T-helper 1 cell treated with Interleukin-12 subunit alpha and Interleukin-12 subunit beta and Interleukin-4 antibody, amounts not matched to agents 30 ng/mL and 1 ng/mL, for 36 hours (primary cell): ENCODE data around the gene TGM1. TPM values are rescaled to one million over a fixed set of nuclear protein-coding genes. Genes with fewer than 3 reads are reported as not detected.

Source experiments
- intact Hi-C: fragments of 100-400 bp; cut with micrococcal nuclease; formaldehyde crosslinking; loops from one replicate; pipeline ENCODE4 v1.15.1; 2024
- total RNA-seq: library from RNA; stranded (reverse); gene quantifications from 2 replicates; pipeline ENCODE4 v1.2.3, GENCODE V29; 2022

The TGM1 gene
- total RNA-seq, 1 donor from 2014 or later = 6.4 TPM

DNA sequence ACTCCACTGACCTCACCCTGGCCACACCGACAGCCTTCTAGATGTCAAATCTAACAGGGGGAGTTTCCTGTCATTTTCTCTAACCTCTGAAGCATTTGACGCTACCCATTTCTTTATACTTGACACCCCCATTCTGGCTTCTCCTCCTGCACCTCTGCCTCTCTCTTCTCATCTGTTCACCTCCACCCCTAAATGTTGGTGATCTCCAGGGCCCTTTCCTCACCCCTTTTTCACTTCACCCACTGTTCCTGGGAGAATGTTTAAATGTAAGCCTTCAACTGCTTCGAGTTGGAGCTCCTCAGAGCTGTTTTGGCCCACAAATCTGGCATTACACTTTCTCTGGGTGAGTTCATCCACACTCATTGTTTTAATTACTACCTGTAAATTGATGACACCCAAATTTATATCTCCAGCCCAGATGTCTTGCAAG, 8.9 kb upstream of the TGM1 start:
- intact Hi-C loops = loop anchor here (1.0 to 2.0 kb wide), 12 partner anchors 17 to 170 kb away; partner anchors contain the start of genes DCAF11, GMPR2, MDP1 and NEDD8

DNA sequence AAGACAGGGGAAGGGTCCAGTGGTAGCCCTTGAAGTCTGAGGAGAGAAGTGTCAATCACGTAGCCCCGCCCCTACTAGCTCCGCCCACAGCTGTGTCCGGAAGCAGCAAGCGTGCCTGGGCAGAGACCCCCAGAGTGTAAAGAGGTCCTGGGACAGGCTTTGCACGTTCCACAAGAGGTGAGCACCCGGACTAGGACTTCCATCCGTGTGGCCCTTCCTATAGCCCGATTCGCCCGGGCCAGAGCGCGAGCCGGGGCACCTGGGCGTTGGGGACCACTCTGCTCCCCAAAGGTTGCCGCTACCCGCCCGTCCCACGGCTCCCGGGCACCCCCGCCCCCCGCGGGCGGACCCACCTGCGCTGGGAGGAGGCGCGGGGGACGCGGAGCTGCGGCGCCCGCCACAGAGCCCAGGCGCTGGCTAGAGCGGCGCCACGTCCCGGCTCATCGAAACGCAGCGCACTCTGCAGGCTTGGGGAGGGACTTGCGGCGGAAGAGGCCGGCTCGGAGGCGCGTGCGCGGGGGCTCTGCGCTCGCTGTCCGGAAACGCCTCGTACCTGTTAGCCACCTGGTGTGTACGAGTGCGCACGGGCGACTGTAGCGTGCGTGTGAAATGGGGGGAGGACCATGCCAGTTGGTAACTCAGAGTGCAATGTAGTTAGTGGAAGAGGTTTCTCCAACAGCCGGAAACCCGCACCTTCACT, 8.3 kb upstream of the TGM1 start, which contains the start of gene RABGGTA:
RABGGTA (minus strand) TSS at position 464 of the 700 bp plus-strand sequence. CDS start 482 bp downstream, outside the sequence.
- intact Hi-C loops = loop anchor here (1.0 to 2.0 kb wide), 12 partner anchors 18 to 171 kb away; partner anchors contain the start of genes DCAF11, GMPR2, MDP1 and NEDD8

DNA sequence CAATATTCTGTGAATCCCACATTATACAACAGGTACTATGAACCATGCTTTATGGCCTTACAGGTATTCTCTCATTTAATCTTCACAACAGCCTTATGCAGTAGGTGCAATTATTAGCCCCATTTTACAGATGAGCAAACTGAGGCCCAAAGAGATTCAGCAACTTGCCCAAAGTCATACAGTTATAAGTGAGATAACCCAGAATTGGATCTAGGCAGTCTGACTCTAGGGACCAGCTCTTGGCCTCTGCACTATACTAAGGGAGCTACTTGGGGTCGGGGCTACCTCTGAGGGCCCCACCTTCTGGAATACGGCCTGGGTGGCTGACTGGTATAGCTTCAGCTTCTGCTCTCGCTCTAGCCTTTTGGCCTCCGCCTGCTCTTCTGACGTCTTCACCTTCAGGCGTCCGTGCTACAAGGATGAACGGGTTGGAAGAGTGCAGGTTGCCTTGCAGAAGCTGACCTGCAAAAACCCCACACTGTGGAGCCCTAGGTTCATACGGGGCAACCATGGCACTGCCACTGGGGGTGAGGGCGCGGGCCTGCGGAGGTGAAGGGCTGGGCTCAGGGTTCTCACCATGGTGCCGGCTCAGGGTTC, 7.7 kb upstream of the TGM1 start:
- intact Hi-C loops = loop anchor here (1.0 to 2.0 kb wide), 12 partner anchors 18 to 172 kb away; partner anchors contain the start of genes DCAF11, GMPR2, MDP1 and NEDD8

DNA sequence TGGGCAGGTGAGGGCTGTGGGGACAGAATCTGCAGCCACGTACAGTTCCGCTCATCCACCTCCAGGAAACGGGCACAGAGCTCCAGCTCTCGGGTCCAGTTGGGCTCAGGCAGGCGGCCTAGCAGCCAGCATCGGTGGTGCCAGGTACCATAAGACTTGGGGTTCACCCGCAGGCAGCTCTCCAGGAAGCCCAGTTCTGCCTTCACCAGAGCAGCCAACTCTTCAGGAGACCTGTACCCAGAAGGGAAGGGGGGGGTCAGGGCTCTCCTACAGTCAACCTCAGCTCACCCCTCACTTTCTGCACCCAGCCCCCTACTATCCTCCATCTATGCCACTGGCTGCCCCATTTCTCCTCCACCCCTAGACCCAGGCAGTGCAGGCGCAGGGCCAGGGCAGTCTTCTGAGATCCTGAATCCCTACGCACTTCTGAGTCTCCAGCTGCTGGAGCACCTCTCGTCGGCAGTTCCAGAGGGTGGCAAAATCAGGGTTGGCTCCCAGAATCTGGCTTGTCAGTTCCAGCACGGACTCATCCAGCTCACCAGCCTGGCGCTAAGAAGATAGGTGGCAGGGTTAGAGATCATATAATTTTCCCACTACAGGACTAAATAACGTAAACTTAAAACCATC, 7.0 kb upstream of the TGM1 start:
- intact Hi-C loops = loop anchor here (2.0 kb wide), 1 partner anchor 19 kb away; no protein-coding TSS in a partner anchor

DNA sequence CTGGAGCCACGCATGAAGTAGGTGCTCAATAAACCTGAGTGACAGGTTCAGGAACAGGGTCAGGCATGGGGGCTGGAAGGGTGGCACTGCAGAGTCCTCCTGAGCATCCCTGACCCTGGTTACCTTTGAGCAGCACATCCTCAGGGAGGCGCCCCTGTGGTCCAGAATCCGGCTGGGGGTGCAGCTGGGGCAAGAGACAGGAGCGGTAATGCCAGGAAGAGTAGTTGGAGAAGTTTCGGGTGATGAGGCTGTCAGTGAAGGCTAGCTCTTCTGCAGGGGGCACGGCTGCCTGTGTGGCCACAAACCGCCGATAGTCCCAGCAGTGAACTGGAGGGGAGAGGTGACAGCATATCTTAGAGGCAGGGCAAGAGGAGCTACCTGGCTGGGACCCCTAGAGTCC, 6.4 kb upstream of the TGM1 start:
- intact Hi-C loops = no loop called here

DNA sequence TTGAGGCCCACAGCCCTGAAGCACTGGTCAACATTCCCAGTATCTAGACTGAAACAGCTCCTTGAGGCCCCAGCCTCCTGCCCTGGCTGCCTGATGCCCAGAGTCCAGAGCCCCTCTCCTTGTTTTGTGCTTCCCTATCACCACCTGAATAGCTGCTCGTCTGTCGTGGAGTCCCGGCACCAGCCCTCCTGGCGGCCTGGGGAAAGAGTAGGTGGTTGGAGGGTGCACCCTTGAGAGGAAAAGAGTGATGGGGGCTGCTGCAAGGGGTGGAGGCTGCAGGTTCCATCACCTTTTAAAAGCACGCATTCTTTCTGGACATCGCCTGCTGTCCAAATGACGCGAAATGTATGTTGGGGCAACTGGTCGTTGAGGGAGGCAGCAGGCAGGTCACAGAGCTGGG, 5.2 kb upstream of the TGM1 start:
- intact Hi-C loops = no loop called here

DNA sequence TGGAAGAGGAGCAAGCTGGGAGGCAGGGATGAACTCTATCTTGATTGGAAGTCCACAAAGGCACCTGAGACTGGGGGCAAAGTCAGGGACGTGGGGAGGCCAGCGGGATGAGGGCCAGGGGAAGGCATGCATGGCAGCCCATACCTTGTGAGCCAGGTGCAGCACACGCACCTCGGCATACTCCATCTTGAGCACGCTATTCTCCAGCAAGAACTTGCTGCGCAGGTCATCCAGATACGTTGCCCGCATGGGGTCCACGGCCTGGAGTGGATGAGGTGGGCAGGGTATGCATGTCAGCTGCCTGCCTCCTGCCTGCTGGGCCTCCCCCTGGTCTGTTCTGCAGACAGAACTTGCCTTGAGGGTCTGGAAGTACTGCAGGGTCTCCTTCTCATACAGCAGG, 4.5 kb upstream of the TGM1 start:
- intact Hi-C loops = no loop called here

DNA sequence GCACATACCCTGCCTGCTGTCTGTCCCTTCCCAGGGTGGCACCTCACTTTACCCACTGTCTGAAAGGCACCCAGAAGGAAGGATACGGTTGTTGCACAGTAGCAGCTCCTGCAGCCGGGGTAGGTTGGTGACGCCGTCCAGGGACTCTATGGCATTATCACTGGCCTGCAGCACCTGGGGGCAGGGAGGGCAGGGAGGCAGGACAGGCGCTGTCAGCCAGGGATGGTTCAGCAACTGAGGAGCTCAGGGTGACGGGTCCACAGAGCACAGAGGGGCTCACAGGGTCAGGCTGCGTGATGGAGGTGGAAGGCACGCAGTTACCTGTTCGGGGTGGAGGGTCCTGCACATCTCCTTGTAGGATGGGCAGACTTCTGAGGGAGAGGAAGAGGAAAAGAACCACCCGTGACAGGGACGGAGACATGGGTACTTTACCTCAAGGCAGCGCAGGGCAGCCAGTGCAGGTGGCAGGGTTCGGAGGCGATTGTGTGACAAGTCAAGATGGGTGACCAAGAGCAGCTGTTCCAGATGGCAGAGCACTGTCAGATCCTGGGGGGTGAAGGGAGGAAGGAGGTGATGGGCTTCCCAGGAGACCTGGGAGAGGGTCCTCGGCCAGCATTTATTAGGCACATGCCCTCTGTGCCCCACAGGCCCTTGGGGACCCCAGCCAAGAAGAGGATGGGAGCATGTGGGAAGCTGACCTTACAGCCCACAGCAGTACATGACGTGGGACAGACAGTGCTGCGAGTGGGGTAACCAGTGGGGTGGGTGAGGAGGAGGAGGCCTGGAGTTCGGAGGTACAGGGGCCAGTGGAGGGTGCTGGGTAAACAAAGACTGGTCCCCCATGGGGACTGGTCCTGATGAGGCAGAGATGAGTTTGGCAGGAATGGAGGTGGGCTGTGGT, 3.6 kb upstream of the TGM1 start:
- intact Hi-C loops = no loop called here

DNA sequence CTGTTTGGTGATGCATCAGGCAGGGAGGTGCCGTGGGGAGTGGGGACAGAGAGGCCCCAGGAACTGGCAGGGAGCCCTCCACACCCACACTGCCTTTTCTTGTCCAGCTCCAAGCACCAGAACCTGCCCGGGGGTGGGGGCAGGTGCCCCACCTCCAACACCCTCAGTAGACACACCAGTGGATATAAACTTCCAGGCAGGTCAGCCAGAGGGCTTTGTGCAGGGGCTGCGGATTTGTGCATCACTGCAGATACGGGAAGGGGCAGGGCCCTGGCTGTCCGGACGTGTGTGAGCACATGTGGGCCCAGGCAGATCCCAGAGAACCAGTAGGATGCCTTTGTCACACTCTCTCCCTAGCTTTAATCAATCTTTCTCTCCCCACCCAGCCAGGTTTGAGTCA, 1.3 kb upstream of the TGM1 start:
- intact Hi-C loops = no loop called here

DNA sequence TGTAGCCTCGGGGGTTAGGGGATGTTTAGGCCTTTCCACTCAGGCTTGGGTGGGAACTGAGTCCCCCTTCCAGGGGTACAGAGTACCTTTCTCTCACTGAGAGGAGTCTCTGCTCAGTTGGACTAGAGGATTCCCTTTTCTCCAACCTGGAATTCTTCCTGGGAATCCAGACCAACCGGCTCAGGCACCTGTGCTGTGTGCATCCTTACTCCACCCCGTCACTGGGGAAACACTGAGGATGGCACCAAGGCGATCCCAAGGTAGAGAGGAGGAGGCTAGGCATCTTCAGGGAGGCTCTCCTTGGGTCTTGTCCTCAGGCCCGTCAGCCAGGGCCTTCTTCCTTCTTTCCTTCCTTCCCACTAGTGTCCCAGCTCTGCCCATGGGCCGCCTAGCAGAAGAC, 871 bp upstream of the TGM1 start:
- intact Hi-C loops = no loop called here

DNA sequence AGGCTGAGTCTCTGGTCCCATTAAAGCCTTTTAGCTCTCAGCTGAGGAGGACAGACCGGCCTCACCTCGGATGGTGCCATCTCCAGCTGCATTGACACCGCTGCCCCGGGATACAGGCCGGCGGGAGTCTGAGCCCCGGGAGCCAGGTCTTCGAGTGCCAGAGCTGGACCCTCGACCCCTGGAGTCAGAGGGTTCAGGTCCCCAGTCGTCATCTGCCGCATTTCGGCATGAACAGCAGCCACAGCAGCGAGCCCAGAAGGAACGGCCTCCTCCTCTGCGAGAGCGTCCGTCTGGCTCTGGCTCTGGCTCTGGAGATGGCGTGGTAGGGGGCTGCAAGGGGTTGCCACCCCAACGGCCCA, 1.0 kb downstream of the TGM1 start:
- intact Hi-C loops = no loop called here

DNA sequence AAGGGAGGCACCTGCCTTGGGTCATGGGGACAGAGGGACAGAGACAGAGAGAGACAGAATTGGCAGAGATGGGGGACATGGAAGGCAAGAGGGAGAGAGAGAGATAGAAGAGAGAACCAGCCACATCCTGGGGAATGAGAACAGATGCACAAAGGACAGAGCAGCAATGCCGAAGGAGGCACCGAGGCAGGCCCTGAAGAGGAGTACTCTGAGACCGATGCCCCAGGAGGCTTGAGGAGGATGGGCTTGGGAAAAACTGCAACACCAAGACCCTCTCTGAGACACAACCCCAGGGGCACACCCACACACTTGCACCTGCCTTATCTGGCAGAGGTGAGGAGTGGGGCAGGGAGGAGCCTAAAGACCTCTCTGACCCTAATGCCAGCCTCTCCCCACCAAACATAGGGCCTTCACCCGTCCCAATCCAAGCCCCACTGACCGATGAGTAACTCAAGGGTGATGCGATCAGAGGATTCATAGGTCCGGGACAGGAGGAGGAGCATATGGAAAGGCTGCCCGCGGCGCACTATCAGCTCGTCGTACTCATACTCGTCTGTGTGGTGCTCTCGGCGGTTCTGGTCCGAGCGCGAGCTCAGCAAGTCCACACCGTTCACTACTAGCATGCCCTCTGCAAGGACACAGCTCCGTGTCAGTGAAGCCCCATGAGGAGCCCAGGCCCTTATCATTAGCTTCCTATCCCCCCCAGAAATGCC, 1.6 kb downstream of the TGM1 start:
- intact Hi-C loops = no loop called here

DNA sequence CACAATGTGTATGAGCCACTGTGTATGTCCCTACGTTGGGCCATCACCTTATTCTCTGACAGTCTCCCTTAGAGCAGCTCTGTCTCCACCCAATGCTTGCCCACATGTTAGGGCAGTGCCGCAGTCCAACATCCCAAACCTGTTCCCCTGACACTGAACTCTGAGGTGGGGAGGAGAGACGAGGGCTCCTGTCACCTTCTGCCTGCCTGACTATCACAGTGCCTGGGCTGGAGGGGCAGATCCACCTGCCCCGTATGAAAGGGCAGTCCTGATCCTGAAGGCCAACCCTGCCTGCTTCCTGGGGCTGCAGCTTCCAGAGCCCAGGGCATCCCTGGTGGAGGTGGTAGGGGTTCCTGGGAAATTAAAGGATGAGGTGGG, 2.2 kb downstream of the TGM1 start:
- intact Hi-C loops = no loop called here

DNA sequence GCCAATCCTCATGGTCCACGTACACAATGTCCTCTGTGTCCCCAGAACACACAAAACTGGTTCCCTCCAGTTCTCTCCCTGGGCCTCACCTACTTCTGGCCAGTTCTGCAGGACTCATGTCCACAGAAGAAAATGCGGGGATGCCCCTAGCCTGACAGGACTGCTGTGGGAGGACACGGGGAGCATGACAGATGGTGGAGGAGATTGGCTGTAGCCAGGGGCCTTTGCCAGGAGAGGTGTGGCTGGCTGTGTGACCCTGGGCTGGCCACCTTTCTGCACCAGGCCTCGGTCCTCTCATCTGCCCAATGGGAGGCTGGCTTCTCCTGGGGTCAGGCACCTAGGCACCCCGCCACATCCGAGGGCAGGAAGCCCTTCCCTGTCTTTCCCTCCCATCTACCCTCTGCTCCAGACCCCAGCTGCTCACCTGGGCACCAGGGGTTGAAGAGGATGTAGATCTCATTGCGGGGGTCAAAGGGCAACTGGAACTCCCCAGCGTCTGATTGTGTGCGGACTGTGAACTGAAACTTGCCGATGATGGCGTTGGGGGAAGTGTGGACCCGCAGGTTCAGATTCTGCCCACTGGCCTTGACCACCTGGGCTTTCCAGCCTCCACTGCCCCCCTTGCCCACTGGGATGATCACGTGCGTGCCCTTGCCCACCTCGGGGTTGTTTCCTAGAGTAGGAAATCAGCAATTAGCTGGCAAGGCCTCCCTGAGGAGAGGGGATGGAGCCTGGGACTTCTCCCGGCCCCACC, 2.8 kb downstream of the TGM1 start:
- intact Hi-C loops = no loop called here

DNA sequence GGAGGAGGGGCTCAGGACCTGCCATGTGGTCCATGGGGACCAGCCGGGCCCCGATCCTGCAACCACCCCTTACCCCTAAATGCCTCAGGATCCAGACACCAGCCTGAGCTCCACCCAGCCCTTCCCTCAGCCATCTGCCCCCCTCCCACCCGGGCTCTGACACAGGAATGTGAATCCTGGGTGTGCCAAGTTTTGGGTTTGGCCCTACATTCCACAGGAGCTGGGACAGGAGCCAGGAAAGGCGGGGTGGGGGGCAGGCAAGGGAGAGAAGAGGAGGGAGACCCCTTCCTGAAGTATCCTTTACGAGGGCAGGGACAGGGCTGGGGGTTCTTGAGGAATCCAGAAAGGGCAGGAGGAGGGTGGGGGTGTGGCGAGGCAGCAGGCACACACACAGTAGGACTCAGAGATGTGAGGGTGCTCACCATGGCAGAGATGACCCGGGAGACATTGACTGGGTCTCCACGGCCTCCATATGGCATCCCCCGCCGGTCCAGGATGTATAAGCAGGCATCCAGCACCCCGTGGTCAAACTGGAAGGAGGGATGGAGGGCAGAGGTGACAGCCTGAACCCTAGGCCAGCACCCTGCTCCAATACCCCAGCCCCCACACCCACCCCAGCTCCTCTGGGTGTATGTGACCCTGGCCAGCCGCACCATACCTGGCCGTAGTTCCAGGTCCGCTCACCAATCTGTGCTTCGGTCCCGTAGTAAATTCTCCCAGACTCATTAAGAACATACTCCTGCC, 3.5 kb downstream of the TGM1 start:
- intact Hi-C loops = no loop called here

DNA sequence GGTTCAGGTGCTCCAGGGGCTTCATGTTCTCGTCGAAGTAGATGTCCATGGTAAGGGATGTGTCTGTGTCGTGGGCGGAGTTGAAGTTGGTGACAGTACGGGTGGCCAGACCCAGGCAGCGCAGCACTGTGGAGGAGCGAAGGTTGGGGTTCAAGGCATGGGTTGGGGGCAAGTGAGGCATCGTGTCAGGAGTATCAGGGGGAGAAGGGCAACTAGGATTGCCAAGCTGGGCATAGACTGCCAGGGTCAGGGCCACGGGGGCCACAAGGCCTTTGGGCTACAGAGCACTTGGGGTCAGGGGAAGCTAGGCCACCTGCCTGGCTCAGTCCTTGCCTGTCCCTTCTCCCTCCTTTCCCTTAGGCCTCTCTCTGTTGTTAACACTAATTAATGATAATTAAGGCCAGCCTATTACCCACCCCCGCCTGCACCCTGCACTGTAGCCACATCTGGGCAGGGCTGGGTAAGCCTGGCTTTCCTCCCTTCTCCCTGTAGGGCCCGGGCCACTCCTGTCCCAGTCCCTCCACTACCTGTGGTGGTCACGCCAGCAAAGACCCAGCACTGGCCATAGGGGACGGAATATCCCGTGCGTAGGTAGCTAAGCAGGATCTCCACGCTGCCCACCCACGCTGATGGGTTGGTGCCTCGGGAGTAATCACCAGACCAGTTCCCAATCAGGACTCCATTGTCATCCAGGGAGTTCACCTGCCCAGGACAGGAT, 4.3 kb downstream of the TGM1 start:
- intact Hi-C loops = no loop called here

DNA sequence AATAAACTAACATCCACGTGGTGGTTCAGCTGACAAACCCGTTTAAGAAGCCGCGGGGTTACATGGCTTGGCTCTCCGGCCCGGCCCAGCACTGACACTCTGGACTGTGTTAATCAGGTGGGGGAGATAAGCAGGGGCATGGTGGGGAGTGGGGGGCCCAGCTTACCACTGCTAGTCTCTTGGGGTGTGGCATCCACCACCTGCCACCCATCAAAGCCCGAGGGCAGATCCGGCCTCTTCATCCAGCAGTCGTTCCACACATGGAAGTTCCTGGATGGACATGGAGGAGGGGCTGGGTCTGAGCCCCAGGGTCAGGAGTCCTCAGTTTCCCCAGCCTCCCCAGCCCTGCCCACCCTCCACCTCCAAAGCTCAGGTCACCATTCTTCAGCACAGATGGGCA, 4.9 kb downstream of the TGM1 start:
- intact Hi-C loops = no loop called here

DNA sequence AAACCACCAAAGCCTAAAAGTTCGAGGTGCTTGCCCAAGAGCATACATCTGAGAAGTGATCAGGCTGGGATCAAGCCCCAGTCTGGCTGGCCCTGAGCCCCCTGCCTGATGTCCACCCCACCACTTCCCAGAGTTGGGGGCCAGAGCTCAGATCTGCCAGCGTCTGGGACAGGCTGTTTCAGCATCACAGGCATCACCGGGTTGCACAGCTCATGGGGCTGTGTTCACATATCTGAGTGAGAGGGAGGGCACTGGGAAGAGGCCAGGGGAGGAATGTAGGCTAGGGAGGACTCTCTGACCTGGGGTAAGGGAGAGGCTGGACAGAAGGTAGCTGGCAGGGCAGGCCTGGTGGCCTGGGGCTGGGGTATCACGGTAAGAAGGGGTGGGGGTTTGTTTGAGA, 6.0 kb downstream of the TGM1 start:
- intact Hi-C loops = no loop called here
